ENCODE measurements around the gene ABI3BP. TPM values are rescaled to one million over a fixed set of nuclear protein-coding genes. Genes with fewer than 3 reads are reported as not detected.

The ABI3BP gene
- total and polyA plus RNA-seq, 2 donors (not counting 1 experiment from before 2014, with no cell fraction given), result 4.8 to 62.9 TPM

DNA sequence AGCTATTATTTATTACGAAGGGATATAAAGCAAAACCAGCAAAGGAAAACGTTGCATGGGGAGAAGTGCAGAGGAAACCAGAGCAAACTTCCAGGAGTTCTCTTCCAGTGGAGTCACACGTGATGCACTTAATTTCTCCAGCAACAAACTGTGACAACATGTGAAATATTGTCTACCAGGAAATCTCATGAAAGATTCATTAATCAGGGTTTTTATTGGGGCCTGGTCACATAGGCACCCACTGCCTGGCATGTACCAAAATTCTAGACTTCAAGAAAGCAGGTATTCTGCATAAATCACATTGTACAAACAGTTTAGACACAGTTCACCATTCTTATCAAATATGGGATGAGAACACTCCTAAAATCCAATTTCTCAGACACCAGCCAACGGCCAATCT lies 289.4 kb downstream of the ABI3BP start:
- no peak overlapping the region for H2AFZ ChIP-seq (ENCODE audit: low read length)
- H3K4me2 ChIP-seq (ENCODE audit: extremely low read depth, insufficient read depth, low read length), result no peak overlapping the region
- H3K9me3 ChIP-seq (ENCODE audit: control insufficient read depth, insufficient read depth, low read depth, low read length), result no peaks in the 10 kb centered on the region

DNA sequence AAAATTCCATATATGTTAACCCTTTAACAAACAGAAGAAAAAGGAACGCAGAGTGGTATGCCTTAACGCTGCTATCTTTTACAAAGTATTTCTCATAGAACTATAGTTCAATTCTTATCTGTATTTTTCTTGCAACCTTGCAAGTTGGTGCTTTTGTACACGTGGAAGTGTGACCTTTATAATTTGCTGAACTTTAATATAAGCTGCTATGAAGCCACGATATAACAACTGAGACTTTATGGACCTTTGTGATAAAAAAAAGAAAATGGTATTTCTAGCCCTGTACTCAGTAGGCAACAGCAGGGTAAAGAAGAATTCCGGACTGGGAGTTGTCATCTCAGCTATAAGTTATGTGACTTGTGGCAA lies 290.3 kb downstream of the ABI3BP start:
- H3K27me3 ChIP-seq (ENCODE audit: control insufficient read depth, insufficient read depth, low read length), result no peaks in the 10 kb centered on the region
- H4K20me1 ChIP-seq (ENCODE audit: control insufficient read depth, extremely low read depth, insufficient read depth, low read length), result no peaks in the 10 kb centered on the region
- H3K36me3 ChIP-seq (ENCODE audit: control insufficient read depth, insufficient read depth, low read length), result no peaks in the 10 kb centered on the region
- no peaks in the 10 kb centered on the region for H3K9me3 ChIP-seq (ENCODE audit: control insufficient read depth, insufficient read depth, low read depth, low read length)
- no peak overlapping the region for H3K4me2 ChIP-seq (ENCODE audit: extremely low read depth, insufficient read depth, low read length)
- no peaks in the 10 kb centered on the region for H3K79me2 ChIP-seq (ENCODE audit: control insufficient read depth, insufficient read depth, low read length)
- H2AFZ ChIP-seq (ENCODE audit: low read length), result no peak overlapping the region
- H3K9ac ChIP-seq (ENCODE audit: insufficient read depth, low read length), result no peak overlapping the region
- H3K4me3 ChIP-seq (replicated peaks in 1 of 4; ENCODE audit: control extremely low read depth in 1 of 4, insufficient read depth in 1 of 4, low read depth in 3 of 4, low read length in 4 of 4), result no peak overlapping the region
- no peak for TF ChIP-seq EZH2 (IDR thresholded peaks at IDR 0.05; ENCODE audit: low read length, missing control alignments)
- TF ChIP-seq, protein P1, sequence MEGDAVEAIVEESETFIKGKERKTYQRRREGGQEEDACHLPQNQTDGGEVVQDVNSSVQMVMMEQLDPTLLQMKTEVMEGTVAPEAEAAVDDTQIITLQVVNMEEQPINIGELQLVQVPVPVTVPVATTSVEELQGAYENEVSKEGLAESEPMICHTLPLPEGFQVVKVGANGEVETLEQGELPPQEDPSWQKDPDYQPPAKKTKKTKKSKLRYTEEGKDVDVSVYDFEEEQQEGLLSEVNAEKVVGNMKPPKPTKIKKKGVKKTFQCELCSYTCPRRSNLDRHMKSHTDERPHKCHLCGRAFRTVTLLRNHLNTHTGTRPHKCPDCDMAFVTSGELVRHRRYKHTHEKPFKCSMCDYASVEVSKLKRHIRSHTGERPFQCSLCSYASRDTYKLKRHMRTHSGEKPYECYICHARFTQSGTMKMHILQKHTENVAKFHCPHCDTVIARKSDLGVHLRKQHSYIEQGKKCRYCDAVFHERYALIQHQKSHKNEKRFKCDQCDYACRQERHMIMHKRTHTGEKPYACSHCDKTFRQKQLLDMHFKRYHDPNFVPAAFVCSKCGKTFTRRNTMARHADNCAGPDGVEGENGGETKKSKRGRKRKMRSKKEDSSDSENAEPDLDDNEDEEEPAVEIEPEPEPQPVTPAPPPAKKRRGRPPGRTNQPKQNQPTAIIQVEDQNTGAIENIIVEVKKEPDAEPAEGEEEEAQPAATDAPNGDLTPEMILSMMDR (conservative IDR thresholded peaks at IDR 0.05 in 1 of 2, IDR thresholded peaks at IDR 0.05 in 1 of 2; ENCODE audit: low read depth in 1 of 2, low read length in 2 of 2), result no peak
- no peaks in the 10 kb centered on the region for H3K4me1 ChIP-seq (ENCODE audit: control insufficient read depth, extremely low read depth, insufficient read depth, low read length)
- H3K27ac ChIP-seq (ENCODE audit: insufficient read depth, low read length), result no peak overlapping the region
- DNase-seq (ENCODE audit: low read depth in 2 of 2), result no peak

More for the DNA sequence above, 289.4 kb downstream of the ABI3BP start:
- Histone ChIP-seq H3K79me2 (ENCODE audit: control insufficient read depth, insufficient read depth, low read length) (no peaks in the 10 kb centered on the region), H3K4me3 (replicated peaks in 1 of 4; ENCODE audit: control extremely low read depth in 1 of 4, insufficient read depth in 1 of 4, low read depth in 3 of 4, low read length in 4 of 4) (no peak overlapping the region), H3K36me3 (ENCODE audit: control insufficient read depth, insufficient read depth, low read length) (no peaks in the 10 kb centered on the region), H3K27me3 (ENCODE audit: control insufficient read depth, insufficient read depth, low read length) (no peaks in the 10 kb centered on the region), H3K9ac (ENCODE audit: insufficient read depth, low read length) (no peak overlapping the region), H3K4me1 (ENCODE audit: control insufficient read depth, extremely low read depth, insufficient read depth, low read length) (no peaks in the 10 kb centered on the region), H4K20me1 (ENCODE audit: control insufficient read depth, extremely low read depth, insufficient read depth, low read length) (no peaks in the 10 kb centered on the region), H3K27ac (ENCODE audit: insufficient read depth, low read length) (no peak overlapping the region)
- TF ChIP-seq EZH2 (IDR thresholded peaks at IDR 0.05; ENCODE audit: low read length, missing control alignments), result no peak
- TF ChIP-seq, protein P1 (conservative IDR thresholded peaks at IDR 0.05 in 1 of 2, IDR thresholded peaks at IDR 0.05 in 1 of 2; ENCODE audit: low read depth in 1 of 2, low read length in 2 of 2), result no peak
- no peak for DNase-seq (ENCODE audit: low read depth in 2 of 2)

DNA sequence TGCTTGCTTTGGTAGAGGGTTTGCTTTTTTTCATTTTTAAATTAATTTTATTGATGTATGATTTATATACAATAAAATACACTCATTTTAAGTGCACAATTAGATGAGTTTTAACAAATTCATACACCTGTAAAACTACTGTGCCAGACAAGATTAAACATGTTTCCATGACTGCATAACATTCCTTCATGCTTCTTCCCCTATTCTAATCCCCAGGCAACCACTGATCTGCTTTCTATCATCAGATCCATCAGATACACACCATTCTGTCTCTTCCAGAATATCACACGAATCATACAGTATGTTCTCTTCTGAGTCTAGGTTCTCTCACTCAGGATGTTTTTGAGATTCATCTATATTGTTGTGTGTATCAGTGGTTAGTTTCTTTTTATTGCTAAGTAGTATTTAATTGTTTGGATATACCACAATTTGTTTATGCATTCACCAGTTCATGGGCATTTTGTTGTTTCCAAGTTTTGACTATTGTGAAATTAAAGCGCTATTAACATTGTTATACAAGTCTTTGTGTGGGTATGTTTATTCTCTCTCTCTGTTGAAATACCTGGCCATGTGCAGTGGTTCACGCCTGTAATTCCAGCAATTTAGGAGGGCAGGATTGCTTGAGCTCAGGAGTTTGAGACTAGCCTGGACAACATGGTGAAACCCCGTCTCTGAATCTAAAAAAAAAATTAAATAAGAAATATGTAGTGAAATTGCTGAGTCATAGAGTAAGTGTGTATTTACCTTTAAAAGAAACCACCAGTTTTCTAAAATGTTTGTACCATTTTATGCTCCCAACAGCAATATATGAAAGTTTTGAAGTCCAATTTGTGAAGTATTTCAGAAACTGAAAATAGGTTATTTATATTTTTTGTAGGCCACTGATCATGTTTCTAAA lies 290.9 kb downstream of the ABI3BP start:
- no peaks in the 10 kb centered on the region for H4K20me1 ChIP-seq (ENCODE audit: control insufficient read depth, extremely low read depth, insufficient read depth, low read length)
- no peaks in the 10 kb centered on the region for H3K79me2 ChIP-seq (ENCODE audit: control insufficient read depth, insufficient read depth, low read length)
- no peak for DNase-seq (ENCODE audit: low read depth in 2 of 2)
- H3K9me3 ChIP-seq (ENCODE audit: control insufficient read depth, insufficient read depth, low read depth, low read length), result no peaks in the 10 kb centered on the region
- H3K27me3 ChIP-seq (ENCODE audit: control insufficient read depth, insufficient read depth, low read length), result peaks cover under 1% of the 10 kb centered on the region
- no peak overlapping the region for H3K27ac ChIP-seq (ENCODE audit: insufficient read depth, low read length)
- H3K4me3 ChIP-seq (replicated peaks in 1 of 4; ENCODE audit: control extremely low read depth in 1 of 4, insufficient read depth in 1 of 4, low read depth in 3 of 4, low read length in 4 of 4), result no peak overlapping the region
- H3K4me1 ChIP-seq (ENCODE audit: control insufficient read depth, extremely low read depth, insufficient read depth, low read length), result no peaks in the 10 kb centered on the region
- H2AFZ ChIP-seq (ENCODE audit: low read length), result no peak overlapping the region
- no peak overlapping the region for H3K9ac ChIP-seq (ENCODE audit: insufficient read depth, low read length)
- H3K36me3 ChIP-seq (ENCODE audit: control insufficient read depth, insufficient read depth, low read length), result no peaks in the 10 kb centered on the region
- H3K4me2 ChIP-seq (ENCODE audit: extremely low read depth, insufficient read depth, low read length), result no peak overlapping the region
- TF ChIP-seq, protein P1 (conservative IDR thresholded peaks at IDR 0.05 in 1 of 2, IDR thresholded peaks at IDR 0.05 in 1 of 2; ENCODE audit: low read depth in 1 of 2, low read length in 2 of 2), result no peak
- no peak for TF ChIP-seq EZH2 (IDR thresholded peaks at IDR 0.05; ENCODE audit: low read length, missing control alignments)

All from fibroblast of lung (primary cell).